NK-92 (cell line): ENCODE results near the gene CPLX3.

ENCODE experiments used
- DNase-seq: peaks from one replicate; lab custom pipeline; 2025; ENCODE audit not compliant: unreplicated experiment; lab: John Stamatoyannopoulos, UW

Gene CPLX3

GRCh38 chr15:74788042-74788682 lies 38.3 kb upstream of the CPLX3 start:
- no peak for DNase-seq

- DNase-seq: no peak
Measured at GRCh38 chr15:74788683-74789151, 37.7 kb upstream of the CPLX3 start.

- no peak for DNase-seq
Measured at GRCh38 chr15:74789171-74789631, 37.2 kb upstream of the CPLX3 start.

- DNase-seq: no peak
Measured at GRCh38 chr15:74789741-74790079, 36.7 kb upstream of the CPLX3 start.

GRCh38 chr15:74790080-74790916 lies 36.1 kb upstream of the CPLX3 start:
- DNase-seq: no peak

- DNase-seq: no peak
Measured at GRCh38 chr15:74791007-74791406, 35.4 kb upstream of the CPLX3 start.

- DNase-seq: no peak
Measured at GRCh38 chr15:74791667-74792066, 34.8 kb upstream of the CPLX3 start.

GRCh38 chr15:74792227-74793016 lies 34.0 kb upstream of the CPLX3 start:
- no peak for DNase-seq

GRCh38 chr15:74793135-74794028 lies 33.0 kb upstream of the CPLX3 start:
- no peak for DNase-seq

GRCh38 chr15:74794248-74794969 lies 32.0 kb upstream of the CPLX3 start:
- no peak for DNase-seq

- DNase-seq: no peak
Measured at GRCh38 chr15:74794970-74795349, 31.5 kb upstream of the CPLX3 start.

GRCh38 chr15:74795966-74796625 lies 30.3 kb upstream of the CPLX3 start:
- no peak for DNase-seq

GRCh38 chr15:74798388-74799254 lies 27.8 kb upstream of the CPLX3 start:
- DNase-seq: no peak

GRCh38 chr15:74799255-74799855 lies 27.1 kb upstream of the CPLX3 start:
- no peak for DNase-seq

GRCh38 chr15:74799856-74800558 lies 26.4 kb upstream of the CPLX3 start:
- DNase-seq: peak; percentile 50

- DNase-seq: no peak
Measured at GRCh38 chr15:74800559-74801094, 25.8 kb upstream of the CPLX3 start.

GRCh38 chr15:74801311-74801997 lies 25.0 kb upstream of the CPLX3 start:
- DNase-seq: no peak
